HG02678 (cell line): ENCODE results near the gene RAB42.
A peak's percentile ranks its signal among the peaks of the same experiment; 100 is the strongest.
"Not testable (repeated sequence)": the region's sequence is repeated elsewhere in the genome, so short reads cannot be mapped to it uniquely, and the experiment has no call there.

Experiments
- ATAC-seq: cut with Tn5 transposase; IDR thresholded peaks from one replicate; pipeline ENCODE4 v1.9.1; 2021; ENCODE audit warnings: mild to moderate bottlenecking, moderate library complexity; ENCODE audit not compliant: unreplicated experiment

RAB42 gene

DNA sequence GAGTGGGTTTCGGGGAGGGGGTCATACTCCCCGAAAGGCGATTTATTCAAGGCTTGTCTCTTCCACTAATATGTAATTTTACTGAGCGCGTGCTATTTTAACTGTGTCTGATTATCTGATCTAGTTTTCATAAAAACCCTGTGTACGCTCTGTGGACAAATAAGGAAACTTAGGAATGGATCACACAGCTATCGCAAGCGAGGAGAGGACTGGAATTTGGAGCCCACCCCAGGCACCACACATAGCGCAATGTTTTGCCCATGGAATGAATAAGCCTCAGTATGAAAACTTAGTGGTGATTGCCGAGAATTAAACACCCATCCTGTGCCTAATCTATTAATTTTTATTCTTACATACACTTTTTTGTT, 9.8 kb upstream of the RAB42 start:
- no peak for ATAC-seq

DNA sequence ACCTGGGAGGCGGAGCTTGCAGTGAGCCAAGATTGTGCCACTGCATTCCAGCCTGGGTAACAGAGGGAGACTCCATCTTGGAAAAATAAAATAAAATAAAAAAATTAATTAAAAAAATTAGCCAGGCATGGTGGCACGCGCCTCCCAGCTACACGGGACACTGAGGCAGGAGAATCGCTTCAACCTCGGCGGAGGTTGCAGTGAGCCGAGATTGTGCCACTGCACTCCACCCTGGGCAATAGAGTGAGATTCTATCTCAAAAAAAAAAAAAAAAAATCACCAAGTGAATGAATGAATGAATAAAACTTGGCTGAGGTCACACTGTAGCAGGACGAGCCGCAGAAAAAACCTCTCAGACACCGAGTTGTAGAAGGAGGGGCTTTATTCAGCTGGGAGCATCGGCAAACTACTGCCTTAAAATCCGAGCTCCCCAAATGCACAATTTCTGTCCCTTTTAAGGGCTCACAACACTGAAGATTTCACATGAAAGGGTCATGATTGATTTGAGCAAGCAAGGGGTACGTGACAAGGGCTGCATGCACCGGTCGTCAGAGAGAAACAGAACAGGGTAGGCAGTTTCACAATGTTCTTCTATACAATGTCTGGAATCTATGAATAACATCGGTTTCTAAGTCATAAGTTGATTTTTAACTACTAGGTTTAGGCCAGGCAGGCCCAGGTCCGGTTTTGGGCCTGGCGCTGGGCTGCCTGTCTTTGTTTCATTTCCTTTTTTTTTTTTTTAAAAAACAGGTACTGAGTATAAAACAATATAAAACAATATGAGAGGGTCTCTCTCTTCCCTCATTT, 5.3 kb upstream of the RAB42 start:
- not testable (repeated sequence) for ATAC-seq

DNA sequence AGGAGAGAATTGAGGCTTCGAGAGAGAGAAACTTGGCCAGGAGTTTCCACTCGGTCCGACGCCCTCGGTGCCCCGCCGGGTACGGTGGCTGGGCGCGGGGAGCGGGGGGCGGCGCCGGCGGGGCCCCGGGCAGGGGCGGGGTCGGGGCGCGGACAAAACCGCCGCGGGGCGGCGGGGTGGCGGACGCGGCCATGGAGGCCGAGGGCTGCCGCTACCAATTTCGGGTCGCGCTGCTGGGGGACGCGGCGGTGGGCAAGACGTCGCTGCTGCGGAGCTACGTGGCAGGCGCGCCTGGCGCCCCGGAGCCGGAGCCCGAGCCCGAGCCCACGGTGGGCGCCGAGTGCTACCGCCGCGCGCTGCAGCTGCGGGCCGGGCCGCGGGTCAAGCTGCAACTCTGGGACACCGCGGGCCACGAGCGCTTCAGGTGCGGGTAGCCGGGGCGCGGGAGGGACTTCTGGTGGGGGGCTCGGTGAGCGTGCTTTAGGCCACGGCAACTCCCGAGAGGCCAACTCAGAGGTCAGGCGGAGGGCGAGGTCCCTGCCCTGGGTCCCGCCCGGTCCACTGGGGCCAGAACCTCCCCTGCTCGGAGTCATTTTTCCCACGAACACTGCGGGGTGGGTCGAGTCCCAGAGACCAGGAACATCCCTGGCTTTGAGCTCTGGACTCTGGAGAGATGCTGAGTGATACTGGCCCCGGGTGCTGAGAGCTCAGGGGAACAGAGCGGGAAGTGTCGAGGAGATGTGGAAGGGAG, 431 bp downstream of the RAB42 start:
- ATAC-seq = peak; percentile 71

DNA sequence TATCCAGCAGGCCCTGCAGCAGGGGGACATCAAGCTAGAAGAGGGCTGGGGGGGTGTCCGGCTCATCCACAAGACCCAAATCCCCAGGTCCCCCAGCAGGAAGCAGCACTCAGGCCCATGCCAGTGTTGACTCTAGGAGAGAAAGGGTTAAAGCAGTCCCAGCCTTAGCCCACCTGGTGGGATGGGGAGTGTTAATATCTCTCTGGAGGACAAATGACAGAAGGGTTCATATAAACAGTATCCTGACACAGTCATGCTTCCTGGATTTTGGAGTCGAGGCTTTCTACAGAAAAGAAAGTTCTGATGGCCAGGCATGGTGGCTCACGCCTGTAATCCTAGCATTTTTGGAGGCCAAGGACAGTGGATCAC, 1.9 kb downstream of the RAB42 start:
- not testable (repeated sequence) for ATAC-seq

DNA sequence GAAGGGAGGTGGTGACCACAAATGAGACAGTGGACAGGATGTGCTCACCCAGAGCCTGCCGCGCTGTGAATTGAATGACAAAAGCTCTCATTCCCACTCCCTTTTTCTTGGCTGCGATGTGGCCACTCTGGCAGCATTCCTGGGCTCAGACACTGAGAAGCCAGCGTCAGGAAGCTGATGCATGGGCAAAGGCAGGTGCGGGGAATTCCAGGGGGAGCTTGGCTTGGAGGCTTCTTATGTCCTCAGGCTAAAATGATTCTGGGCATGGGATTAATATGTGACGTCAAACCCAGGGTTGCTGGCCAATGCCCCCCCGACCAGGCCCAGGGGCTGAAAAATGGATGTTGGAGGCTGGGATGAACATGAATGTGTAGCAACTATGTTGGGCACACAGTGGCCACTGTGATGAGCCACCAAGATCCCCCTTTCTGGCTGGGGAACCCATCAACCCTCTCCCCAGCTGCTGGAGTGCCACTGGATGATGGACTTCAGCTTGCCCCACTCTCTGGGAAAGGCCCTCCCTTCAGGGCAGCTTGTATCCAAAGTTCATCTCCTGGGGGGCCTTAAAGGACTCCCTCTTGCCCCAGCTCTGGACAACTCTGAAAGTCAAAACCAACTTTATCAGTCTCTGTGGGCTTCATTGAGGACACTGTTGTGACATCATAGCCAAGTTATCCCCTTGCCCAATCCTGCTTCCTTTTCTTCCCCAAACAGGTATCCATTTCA, 2.8 kb downstream of the RAB42 start:
- not testable (repeated sequence) for ATAC-seq

DNA sequence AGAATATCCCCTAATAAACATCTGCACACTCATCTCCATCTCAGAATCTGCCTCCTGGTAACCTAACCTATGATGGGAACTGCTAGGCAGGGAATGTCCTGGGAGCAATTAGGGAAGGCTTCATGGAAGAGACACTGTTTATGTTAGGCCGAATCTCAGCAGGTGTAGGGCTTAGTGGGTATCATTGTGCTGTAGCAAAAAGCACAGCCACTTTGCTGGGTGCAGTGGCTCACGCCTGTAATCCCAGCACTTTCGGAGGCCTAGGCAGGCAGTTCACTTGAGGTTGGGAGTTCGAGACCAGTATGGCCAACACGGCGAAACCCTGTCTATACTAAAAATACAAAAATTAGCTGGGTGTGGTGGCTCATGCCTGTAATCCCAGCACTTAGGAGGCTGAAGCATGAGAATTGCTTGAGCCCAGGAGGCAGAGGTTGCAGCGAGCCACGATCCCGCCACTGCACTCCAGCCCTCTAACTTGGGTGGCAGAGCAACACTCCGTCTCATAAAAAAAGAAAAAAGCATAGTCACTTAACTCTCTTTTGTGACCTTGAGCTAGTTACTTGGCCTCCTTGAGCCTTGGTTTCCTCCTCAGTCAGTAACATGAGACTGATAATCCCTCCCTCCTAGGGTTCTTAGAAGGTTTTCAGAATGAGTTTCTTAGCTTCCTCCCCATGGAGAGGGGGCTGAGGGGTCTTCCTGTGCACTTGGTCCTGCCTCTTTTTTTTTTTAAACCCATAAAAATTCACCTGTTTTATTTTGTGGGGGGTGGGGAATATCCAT, 3.5 kb downstream of the RAB42 start:
- ATAC-seq = no peak

DNA sequence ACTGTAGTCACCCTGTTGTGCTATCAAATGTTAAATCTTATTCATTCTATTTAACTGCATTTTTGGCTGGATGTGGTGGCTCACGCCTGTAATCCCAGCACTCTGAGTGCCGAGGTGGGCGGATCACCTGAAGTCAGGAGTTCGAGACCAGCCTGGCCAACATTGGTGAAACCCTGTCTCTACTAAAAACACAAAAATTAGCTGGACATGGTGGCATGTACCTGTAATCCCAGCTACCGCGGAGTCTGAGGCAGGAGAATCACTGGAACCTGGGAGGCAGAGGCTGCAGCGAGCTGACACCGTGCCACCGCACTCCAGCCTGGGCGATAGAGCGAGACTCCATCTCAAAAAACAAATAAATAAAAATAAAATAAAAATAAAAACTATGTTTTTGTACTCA, 4.2 kb downstream of the RAB42 start:
- ATAC-seq = not testable (repeated sequence)

DNA sequence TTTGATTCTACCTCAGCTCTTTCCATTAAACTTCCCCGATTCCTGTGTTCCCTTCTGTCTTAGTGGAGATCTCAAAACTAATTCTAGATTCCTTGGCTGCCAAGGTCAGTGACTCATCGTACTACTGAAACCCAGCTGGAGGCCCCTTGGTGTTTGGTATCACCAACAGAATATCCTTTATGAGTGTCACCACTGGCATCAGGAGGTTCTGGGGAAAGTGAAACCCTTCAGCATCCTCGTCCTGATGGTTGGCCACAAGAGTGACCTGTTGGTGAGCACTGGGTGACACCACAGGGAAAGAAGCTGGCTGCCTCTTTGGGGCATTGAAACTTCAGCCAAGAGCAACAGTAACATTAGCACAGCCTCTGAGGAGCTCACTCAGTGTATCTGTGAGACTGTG, 9.6 kb downstream of the RAB42 start:
- ATAC-seq = no peak

DNA sequence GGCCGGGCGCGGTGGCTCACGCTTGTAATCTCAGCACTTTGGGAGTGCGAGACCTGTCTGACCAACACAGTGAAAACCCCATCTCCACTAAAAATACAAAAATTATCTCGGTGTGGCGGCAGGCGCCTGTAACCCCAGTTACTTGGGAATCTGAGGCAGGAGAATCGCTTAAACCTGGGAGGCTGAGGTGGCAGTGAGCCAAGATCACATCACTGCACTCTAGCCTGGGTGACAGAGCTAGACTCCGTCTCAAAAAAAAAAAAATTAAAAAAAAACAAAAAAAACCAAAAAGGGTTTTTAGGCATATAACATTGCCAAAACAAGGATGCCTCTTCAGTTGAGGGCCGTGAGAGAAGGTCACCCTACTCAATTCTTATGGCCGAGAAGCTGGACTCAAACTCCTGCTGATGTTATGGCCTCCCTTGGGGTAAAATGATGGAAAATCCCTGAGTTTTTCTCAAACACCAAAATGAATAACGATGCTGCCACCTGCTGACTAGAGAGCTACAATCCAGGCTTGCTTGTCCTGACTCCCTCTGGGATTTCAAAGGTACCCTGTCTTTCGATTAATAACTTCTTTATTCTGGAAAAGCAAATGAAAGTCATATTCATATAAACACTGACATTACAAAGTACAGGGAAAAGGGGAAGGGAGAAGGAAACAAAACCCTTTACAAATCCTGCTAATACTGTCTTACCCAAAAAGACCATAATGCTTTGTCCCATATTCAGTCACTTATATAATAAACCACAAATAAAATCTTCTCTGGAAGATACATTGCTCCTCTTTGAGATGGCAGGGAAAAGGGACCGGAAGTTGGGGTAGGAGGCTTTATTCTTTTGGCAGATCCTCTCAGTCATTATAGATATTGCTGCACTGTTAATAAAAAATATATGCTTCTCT, 10.7 kb downstream of the RAB42 start:
- ATAC-seq = no peak

DNA sequence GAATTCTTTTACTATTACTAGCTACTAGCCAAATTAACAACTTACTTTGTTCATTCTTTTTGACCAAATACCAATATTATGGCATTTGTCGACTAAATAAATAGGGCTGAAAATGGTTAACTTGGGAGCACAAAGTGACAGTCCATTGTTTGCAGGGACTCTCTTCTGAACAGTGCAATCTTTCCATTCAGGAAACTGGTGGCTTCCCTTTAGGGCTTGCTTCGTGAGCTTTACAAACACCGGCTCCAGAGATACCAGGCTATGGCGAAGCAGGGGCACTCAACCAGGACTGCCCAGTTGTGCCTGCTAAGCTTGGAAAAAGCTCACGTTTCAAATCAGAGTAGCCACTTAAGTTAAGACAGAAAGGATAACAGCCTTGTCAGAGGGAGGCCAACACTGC, 12.3 kb downstream of the RAB42 start:
- no peak for ATAC-seq

DNA sequence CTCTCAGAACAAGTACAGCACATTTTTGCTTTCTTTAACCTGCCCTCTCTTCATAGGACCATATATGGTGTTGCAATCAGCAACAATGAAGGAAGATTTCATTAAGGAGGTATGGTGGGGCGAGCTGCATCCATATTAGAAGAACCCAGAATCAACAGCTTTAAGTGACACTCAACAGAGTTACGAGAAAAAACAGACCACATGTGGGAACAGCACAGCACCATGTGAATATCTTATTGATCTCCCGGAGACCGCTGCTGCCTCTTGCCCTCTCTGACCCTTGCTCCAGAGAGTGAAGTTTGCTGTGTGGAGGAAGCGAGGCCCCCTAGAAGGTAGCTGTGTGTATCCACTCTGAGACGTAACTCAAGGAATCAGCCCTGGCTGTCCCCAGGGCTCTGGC, 12.9 kb downstream of the RAB42 start:
- no peak for ATAC-seq

DNA sequence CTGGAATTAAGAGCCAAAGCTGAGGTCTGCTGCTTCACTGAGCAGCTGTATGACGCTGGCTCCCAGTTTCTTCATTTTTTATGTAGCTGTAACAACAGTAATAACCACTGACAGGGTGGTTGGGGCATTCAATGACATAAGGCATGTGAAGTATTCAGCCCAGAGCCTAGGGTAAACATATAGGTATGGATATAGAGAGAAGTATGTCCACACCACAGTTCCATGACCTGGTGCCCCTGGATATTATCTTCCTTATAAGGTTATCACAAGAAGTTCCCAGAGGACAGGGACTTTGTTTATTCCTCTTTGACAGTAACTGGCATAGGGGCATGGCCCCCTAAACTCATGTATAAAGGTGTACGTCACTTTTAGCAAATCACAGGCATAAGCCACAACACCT, 14.7 kb downstream of the RAB42 start:
- ATAC-seq = no peak

DNA sequence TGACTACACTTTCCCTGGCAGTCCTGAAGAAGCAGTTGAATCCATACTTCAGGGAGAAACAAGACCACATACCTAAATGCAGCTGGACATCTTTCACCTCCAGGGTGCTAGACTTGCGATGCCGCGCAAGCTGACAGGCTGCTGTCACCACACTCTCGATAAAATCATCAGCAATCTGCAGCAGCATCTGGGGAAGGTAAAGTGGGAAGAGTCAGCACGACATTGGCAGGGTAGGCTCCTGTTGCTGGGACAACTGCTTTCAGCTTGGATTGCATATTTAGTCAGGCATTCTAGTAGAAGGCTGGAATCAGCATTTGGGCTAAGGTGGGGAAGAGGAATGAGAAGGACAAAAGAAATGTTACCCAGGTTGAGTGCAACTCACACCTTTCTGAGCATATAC, 21.1 kb downstream of the RAB42 start:
- ATAC-seq = no peak

DNA sequence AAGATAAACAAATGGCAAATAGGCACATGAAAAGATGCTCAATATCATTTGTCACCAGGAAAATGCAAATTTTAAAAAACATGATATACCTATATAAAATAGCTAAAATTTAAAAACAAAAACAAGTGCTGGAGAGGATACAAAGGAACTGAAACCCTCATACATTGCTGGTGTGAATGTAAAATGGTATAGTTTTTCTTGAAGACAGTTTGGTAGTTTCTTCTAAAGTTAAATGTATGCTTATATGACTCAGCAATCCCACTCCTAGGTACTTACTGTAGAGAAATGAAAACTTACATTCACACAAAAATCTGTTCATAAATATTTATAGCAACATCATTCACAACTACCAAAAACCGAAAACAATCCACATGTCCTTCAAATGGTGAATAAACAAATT, 39.6 kb downstream of the RAB42 start:
- no peak for ATAC-seq

DNA sequence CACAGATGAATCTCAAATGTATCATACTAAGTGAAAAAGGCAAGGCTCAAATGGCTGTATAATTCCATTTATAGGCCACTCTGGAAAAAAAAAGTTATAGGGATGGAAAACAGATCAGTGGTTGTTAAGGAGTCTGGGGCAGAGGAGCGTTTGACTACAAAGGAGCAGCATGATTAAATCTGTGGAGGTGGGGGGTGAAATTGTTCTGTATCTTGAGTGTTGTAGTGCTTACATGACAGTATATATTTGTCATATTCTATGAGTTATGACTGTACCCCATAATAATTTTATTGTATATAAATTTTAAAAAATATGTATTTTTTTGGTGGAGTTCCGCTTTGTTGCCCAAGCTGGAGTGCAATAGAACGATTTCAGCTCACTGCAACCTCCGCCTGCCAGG, 40.5 kb downstream of the RAB42 start:
- no peak for ATAC-seq

DNA sequence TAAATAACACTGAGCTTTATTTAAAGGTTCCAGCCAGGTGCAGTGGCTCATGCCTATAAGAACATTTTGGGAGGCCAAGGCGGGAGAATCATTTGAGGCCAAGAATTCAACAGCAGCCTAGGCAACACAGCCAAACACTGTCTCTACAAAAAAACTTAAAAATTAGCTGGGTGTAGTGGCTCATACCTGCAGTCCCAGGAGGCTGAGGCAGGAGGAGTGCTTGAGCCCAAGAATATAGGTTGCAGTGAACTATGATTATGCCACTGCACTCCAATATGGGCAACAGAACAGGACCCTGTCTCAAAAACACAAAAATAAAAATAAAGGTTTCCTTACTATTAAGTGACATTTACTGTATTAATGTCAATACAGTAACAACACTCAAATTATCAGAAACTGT, 48.7 kb downstream of the RAB42 start:
- no peak for ATAC-seq

DNA sequence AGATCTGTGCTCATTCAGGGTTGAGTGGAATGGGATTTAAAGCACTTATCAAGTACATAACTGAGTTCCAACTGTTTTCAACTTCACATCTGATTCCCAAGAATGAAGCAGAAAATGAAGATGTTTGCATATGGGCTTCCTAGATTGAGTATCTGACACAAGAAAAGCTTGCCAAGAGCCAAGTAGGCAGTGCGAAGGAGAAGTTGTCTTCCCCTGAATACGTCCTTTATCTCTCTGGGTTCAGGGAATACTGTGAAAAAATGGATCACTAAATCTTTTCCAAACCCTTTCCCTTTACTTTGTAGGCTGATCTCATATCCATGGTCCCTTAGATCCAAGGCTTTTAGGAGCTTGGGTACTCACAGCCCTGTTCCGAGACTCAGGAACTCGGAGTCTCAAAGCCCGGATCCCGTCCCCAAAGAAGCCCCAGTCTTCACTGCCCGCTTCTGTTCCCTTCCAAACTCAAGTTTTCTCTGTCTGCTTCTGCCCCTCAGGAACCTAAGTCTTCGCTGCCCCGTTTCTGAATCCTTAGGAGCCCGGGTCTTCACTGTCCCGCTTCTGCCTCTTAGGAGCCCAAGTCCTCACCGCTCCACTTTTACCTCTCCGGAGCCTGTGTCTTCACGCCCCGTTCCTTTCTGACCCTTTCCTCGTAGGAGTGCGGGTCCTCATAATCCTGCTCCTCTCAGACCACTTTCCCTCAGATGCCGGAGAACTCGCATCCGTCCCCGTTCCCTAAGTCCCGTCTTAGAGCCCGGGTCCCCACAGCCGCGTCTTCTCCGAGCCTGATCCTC, 50.2 kb downstream of the RAB42 start:
- ATAC-seq = peak; percentile 6

DNA sequence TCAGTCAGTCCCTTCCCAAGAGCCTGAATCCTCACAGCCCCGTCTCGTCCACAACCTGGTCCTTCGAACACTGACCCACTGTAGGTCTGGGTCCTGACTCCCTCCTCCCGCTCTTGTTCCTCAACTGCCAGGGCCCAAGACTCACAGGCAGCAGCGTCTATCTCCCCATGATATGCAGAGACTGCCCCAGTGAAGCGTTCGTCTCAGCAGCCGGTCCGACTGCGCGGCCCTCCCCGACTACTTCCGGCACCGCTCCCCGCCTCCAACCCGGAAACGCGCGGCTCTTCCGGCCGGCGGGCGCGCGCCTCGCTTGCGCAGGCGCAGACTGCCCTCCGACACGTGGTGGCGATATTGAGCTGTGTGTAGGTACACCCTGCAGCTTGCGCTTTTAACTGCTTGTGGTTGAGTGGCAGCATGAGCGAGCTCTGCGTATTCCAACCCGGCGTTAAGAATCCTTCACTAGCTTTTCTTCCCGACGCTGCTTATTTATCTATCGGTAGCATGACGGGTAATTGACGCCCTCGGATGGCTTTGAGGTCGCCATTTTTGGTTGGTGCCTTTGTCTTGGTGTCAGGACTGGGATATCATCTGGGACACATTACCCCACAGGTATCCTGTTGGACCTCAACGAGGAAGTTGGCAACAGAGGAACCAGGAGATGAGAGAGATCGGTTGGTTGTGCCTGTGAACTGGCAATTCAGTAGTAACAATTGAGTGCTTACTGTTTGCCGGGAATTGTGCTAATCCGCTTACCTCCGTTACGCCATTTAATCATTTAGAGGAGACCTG, 51.0 kb downstream of the RAB42 start, which contains the start of gene TAF12:
Gene TAF12, minus strand, starts transcription at position 221 of the 789 bp plus-strand sequence. CDS start 20,986 bp downstream, outside the sequence.
- ATAC-seq = peak; percentile 87
